Measurements from ENCODE around the gene VN1R5. TPM values are rescaled to one million over a fixed set of nuclear protein-coding genes. Genes with fewer than 3 reads are reported as not detected.

Gene VN1R5
- total and polyA plus RNA-seq, 2 of the 4 experiments (the other 2 are of a cell fraction): not detected

- BruUV-seq (replicated peaks): no TSS peak
- no peak for DNase-seq
- POLR2A ChIA-PET (ENCODE audit: unreplicated experiment): no interaction called here
- no peak overlapping the region for H2BK15ac ChIP-seq (ENCODE audit: low read depth, low read length)
- H3K4me1 ChIP-seq (ENCODE audit: control insufficient read depth, insufficient read depth, low read length): no peaks in the 10 kb centered on the region
- no peak overlapping the region for H3K4me3 ChIP-seq (ENCODE audit: insufficient read depth, low read depth, low read length)
- no peak for TF ChIP-seq FOS (IDR thresholded peaks at IDR 0.05; ENCODE audit: low read depth, low read length)
- TF ChIP-seq MAFK (IDR thresholded peaks at IDR 0.05; ENCODE audit: low read depth, low read length): no peak
- TF ChIP-seq SMC3 (IDR thresholded peaks at IDR 0.05; ENCODE audit: low read depth, low read length): no peak
- TF ChIP-seq POLR2A (IDR thresholded peaks at IDR 0.05; ENCODE audit: low read depth, low read length): no peak
- no peak for TF ChIP-seq USF2 (IDR thresholded peaks at IDR 0.05; ENCODE audit: low read depth, low read length)
- ATAC-seq (ENCODE audit: low read depth): no peak
- H3K36me3 ChIP-seq (ENCODE audit: control insufficient read depth, insufficient read depth, low read length): no peaks in the 10 kb centered on the region
- no peaks in the 10 kb centered on the region for H3K27me3 ChIP-seq (ENCODE audit: control insufficient read depth, insufficient read depth, low read length)
- no peak overlapping the region for H4K8ac ChIP-seq (ENCODE audit: low read depth in 2 of 2, low read length in 2 of 2)
- no peak overlapping the region for H2AK5ac ChIP-seq (ENCODE audit: low read depth, low read length)
- no peaks in the 10 kb centered on the region for H4K20me1 ChIP-seq (ENCODE audit: insufficient read depth, low read length)
- CTCF ChIA-PET: no interaction called here
- intact Hi-C loops (cut with micrococcal nuclease): no loop called here
- dilution Hi-C loops (cut with HindIII; ENCODE audit: low sequenced_read_pairs, unreplicated experiment): no loop called here
- no peak overlapping the region for H2BK20ac ChIP-seq (ENCODE audit: low read depth, low read length)
- no peak overlapping the region for H3K18ac ChIP-seq (ENCODE audit: low read depth, low read length)
- no peaks in the 10 kb centered on the region for H3K9me3 ChIP-seq (ENCODE audit: control insufficient read depth, insufficient read depth, low read length)
- no peak overlapping the region for H4K91ac ChIP-seq (ENCODE audit: insufficient read depth, low read depth, low read length)
- H3K4ac ChIP-seq (ENCODE audit: low read depth, low read length): no peak overlapping the region
- H3K27ac ChIP-seq (ENCODE audit: insufficient read depth, low read length): no peak overlapping the region
- no peak overlapping the region for H3K14ac ChIP-seq (replicated peaks; ENCODE audit: low read depth, low read length)
- no peak overlapping the region for H2BK120ac ChIP-seq (ENCODE audit: low read depth, low read length)
- H4K5ac ChIP-seq (ENCODE audit: low read depth, low read length): no peak overlapping the region
- H2BK5ac ChIP-seq (ENCODE audit: low read depth, low read length, poor library complexity, severe bottlenecking): no peak overlapping the region
- H3K4me2 ChIP-seq (ENCODE audit: low read depth, low read length): no peak overlapping the region
- no peak overlapping the region for H2AK9ac ChIP-seq (replicated peaks; ENCODE audit: low read depth, low read length, poor library complexity)
- in situ Hi-C loops (cut with MboI; ENCODE audit: low sequenced_read_pairs): no loop called here
- no peak overlapping the region for H2AFZ ChIP-seq (replicated peaks; ENCODE audit: low read length, poor library complexity)
- no peak overlapping the region for H3K23ac ChIP-seq (ENCODE audit: low read depth, low read length)
- no peak overlapping the region for H3K56ac ChIP-seq (ENCODE audit: extremely low read depth, insufficient read depth, low read length)
- no peak overlapping the region for H3K9ac ChIP-seq (ENCODE audit: low read depth, low read length)
- no peaks in the 10 kb centered on the region for H3K79me1 ChIP-seq (ENCODE audit: low read depth in 1 of 2, low read length in 2 of 2)
- H3K9me1 ChIP-seq (ENCODE audit: insufficient read depth, low read length): no peaks in the 10 kb centered on the region
Measured at GRCh38 chr1:247269133-247269532, 13.3 kb downstream of the VN1R5 start.
